ENCODE data around the gene TLL1. TPM values are rescaled to one million over a fixed set of nuclear protein-coding genes. Genes with fewer than 3 reads are reported as not detected.

TLL1 gene
- total RNA-seq, 1 experiment from 2014 or later = 0.37 TPM

DNA sequence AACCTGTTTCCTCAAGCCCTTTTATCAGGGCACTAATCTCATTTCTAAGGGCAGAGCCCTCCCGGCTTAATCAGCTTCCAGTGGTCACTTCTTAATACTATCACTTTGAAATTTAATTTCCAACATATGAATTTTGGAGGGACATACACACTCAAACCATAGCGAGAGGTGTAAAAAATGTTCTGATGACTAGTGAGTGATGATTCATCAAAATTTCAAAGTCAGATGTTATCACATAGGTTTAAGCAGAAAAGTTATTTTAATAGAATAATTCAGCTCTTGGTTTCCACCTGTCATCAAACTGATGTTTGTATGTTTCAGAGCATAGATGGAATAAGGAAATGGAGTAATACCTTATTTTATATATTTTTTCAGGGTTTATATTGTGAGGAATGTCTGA lies 161.9 kb downstream of the TLL1 start (continued):
- TF ChIP-seq, protein P1, sequence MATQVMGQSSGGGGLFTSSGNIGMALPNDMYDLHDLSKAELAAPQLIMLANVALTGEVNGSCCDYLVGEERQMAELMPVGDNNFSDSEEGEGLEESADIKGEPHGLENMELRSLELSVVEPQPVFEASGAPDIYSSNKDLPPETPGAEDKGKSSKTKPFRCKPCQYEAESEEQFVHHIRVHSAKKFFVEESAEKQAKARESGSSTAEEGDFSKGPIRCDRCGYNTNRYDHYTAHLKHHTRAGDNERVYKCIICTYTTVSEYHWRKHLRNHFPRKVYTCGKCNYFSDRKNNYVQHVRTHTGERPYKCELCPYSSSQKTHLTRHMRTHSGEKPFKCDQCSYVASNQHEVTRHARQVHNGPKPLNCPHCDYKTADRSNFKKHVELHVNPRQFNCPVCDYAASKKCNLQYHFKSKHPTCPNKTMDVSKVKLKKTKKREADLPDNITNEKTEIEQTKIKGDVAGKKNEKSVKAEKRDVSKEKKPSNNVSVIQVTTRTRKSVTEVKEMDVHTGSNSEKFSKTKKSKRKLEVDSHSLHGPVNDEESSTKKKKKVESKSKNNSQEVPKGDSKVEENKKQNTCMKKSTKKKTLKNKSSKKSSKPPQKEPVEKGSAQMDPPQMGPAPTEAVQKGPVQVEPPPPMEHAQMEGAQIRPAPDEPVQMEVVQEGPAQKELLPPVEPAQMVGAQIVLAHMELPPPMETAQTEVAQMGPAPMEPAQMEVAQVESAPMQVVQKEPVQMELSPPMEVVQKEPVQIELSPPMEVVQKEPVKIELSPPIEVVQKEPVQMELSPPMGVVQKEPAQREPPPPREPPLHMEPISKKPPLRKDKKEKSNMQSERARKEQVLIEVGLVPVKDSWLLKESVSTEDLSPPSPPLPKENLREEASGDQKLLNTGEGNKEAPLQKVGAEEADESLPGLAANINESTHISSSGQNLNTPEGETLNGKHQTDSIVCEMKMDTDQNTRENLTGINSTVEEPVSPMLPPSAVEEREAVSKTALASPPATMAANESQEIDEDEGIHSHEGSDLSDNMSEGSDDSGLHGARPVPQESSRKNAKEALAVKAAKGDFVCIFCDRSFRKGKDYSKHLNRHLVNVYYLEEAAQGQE (IDR thresholded peaks at IDR 0.05; ENCODE audit: low read depth) = no peak
- TF ChIP-seq ZNF274 (IDR thresholded peaks at IDR 0.05; ENCODE audit: low read depth, low read length) (no peak), POLR2A (IDR thresholded peaks at IDR 0.05; ENCODE audit: borderline replicate concordance, extremely low read depth, insufficient read depth, insufficient read length) (no peak), CEBPB (IDR thresholded peaks at IDR 0.05; ENCODE audit: low read depth) (no peak), SRF (IDR thresholded peaks at IDR 0.05; ENCODE audit: low read depth) (no peak), ELF1 (IDR thresholded peaks at IDR 0.05; ENCODE audit: borderline replicate concordance, low read depth) (no peak), YY1 (IDR thresholded peaks at IDR 0.05; ENCODE audit: extremely low read depth, insufficient replicate concordance, low read depth, low read length) (no peak)
- TF ChIP-seq, protein P2, sequence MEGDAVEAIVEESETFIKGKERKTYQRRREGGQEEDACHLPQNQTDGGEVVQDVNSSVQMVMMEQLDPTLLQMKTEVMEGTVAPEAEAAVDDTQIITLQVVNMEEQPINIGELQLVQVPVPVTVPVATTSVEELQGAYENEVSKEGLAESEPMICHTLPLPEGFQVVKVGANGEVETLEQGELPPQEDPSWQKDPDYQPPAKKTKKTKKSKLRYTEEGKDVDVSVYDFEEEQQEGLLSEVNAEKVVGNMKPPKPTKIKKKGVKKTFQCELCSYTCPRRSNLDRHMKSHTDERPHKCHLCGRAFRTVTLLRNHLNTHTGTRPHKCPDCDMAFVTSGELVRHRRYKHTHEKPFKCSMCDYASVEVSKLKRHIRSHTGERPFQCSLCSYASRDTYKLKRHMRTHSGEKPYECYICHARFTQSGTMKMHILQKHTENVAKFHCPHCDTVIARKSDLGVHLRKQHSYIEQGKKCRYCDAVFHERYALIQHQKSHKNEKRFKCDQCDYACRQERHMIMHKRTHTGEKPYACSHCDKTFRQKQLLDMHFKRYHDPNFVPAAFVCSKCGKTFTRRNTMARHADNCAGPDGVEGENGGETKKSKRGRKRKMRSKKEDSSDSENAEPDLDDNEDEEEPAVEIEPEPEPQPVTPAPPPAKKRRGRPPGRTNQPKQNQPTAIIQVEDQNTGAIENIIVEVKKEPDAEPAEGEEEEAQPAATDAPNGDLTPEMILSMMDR (IDR thresholded peaks at IDR 0.05 in 2 of 3, conservative IDR thresholded peaks at IDR 0.05 in 1 of 3; ENCODE audit: borderline replicate concordance in 1 of 3, insufficient read depth in 1 of 3, low read depth in 2 of 3, low read length in 2 of 3) = no peak

DNA sequence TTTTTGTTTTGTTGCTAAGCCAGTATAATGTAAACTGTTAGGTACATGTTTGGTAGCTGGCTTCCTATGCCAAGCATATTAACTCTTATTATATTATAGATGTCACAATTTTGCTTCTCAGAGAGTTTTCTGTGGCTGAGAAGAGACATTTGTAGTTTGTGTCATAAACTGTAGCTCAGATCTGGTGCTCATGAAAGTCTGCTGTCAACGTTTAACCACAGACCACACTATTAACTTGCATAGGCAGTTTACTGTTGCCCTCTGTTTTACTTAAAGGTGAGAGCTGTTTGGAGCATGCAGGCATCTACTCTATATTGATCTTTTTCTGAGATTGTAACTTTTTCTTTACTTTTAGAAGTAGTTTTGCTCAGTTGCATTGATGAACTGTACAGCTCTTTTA lies 166.8 kb downstream of the TLL1 start:
- Histone ChIP-seq H3K9me3 (ENCODE audit: control insufficient read depth in 1 of 2, insufficient read depth in 1 of 2, low read depth in 1 of 2, low read length in 2 of 2) (no peaks in the 10 kb centered on the region), H3K9me2 (ENCODE audit: insufficient read depth) (no peaks in the 10 kb centered on the region), H4K20me1 (ENCODE audit: insufficient read depth) (no peaks in the 10 kb centered on the region), H3K4me1 (ENCODE audit: control insufficient read depth in 1 of 2, insufficient read depth in 2 of 2, low read length in 2 of 2) (no peaks in the 10 kb centered on the region), H3K4me3 (replicated peaks in 1 of 2; ENCODE audit: low read depth in 1 of 2, low read length in 2 of 2) (no peak overlapping the region), H3K9ac (ENCODE audit: low read length) (no peak overlapping the region), H3K79me2 (ENCODE audit: insufficient read depth, low read length) (no peaks in the 10 kb centered on the region), H3K27me3 (ENCODE audit: insufficient read depth, low read length) (no peaks in the 10 kb centered on the region), H3K27ac (ENCODE audit: low read depth, low read length) (no peak overlapping the region), H2AFZ (ENCODE audit: low read depth, low read length, poor library complexity, severe bottlenecking) (no peak overlapping the region), H3K36me3 (ENCODE audit: control insufficient read depth in 1 of 2, insufficient read depth in 2 of 2, low read length in 2 of 2) (no peaks in the 10 kb centered on the region), H3K4me2 (ENCODE audit: low read length) (no peak overlapping the region)
- ChIA-PET CTCF (no interaction called here), POLR2A (no interaction called here), RAD21 (ENCODE audit: low non-redundant PET in 1 of 2, low total read pairs in 2 of 2, uncharacterized antibody in 2 of 2, unreplicated experiment in 2 of 2) (no interaction called here)
- DNase-seq (ENCODE audit: low read depth, low spot score) = no peak
- no TSS peak for BruUV-seq (replicated peaks)
- intact Hi-C loops (cut with micrococcal nuclease) = no loop called here
- TF ChIP-seq, protein P2 (IDR thresholded peaks at IDR 0.05 in 2 of 3, conservative IDR thresholded peaks at IDR 0.05 in 1 of 3; ENCODE audit: borderline replicate concordance in 1 of 3, insufficient read depth in 1 of 3, low read depth in 2 of 3, low read length in 2 of 3) = no peak
- TF ChIP-seq, protein P3, sequence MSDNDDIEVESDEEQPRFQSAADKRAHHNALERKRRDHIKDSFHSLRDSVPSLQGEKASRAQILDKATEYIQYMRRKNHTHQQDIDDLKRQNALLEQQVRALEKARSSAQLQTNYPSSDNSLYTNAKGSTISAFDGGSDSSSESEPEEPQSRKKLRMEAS (IDR thresholded peaks at IDR 0.05) = no peak
- TF ChIP-seq YY1 (IDR thresholded peaks at IDR 0.05; ENCODE audit: extremely low read depth, insufficient replicate concordance, low read depth, low read length) (no peak), EGR1 (IDR thresholded peaks at IDR 0.05; ENCODE audit: low read depth) (no peak), ZNF274 (IDR thresholded peaks at IDR 0.05; ENCODE audit: low read depth, low read length) (no peak), CBX3 (IDR thresholded peaks at IDR 0.05; ENCODE audit: low read depth) (no peak), ELF1 (IDR thresholded peaks at IDR 0.05; ENCODE audit: borderline replicate concordance, low read depth) (no peak), TCF7L2 (IDR thresholded peaks at IDR 0.05; ENCODE audit: borderline replicate concordance, extremely low read depth, insufficient read depth, insufficient read length) (no peak), POLR2A (IDR thresholded peaks at IDR 0.05; ENCODE audit: borderline replicate concordance, extremely low read depth, insufficient read depth, insufficient read length) (no peak), POLR2AphosphoS5 (IDR thresholded peaks at IDR 0.05; ENCODE audit: low read depth, low read length) (no peak), SP1 (IDR thresholded peaks at IDR 0.05; ENCODE audit: low read depth) (no peak)
- no peak for ATAC-seq

Data from HCT116 (cell line).